ENCODE measurements around the gene POPDC2.

DNA sequence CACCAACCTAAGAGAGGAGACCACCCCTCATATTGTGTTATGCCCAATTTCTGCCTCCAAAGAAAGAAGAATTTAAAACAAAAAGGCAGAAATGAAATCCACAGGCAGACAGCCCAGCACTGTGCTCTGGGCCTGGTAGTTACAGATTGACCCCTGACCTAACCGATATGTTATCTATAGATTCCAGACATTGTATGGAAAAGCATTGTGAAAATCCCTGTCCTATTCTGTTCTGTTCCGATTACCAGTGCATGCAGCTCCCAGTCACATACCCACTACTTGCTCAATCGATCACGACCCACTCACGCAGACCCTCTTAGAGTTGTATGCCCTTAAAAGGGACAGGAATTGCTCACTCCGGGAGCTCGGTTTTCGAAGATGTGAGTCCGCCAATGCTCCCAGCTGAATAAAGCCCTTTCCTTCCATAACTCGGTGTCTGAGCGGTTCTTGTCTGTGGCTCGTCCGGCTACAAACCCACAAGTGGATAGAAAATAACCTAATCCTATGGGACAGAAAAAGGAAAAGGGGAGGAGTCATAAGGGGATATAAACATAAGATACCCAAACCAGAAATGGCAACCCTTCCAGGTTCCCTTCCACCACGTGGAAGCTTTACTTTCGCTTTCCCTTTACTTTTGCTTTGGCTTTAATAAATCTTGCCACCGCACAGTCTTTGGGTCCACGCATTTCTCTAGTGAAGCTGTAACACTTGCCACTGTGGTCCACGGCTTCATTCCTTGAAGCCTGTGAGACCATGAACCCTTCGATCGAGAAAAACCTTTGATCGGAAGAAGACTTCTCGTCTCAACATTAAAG lies 40.7 kb upstream of the POPDC2 start:
- no peak for TF ChIP-seq EZH2 (IDR thresholded peaks at IDR 0.05; ENCODE audit: borderline replicate concordance, low read length)
- TF ChIP-seq, protein P1, sequence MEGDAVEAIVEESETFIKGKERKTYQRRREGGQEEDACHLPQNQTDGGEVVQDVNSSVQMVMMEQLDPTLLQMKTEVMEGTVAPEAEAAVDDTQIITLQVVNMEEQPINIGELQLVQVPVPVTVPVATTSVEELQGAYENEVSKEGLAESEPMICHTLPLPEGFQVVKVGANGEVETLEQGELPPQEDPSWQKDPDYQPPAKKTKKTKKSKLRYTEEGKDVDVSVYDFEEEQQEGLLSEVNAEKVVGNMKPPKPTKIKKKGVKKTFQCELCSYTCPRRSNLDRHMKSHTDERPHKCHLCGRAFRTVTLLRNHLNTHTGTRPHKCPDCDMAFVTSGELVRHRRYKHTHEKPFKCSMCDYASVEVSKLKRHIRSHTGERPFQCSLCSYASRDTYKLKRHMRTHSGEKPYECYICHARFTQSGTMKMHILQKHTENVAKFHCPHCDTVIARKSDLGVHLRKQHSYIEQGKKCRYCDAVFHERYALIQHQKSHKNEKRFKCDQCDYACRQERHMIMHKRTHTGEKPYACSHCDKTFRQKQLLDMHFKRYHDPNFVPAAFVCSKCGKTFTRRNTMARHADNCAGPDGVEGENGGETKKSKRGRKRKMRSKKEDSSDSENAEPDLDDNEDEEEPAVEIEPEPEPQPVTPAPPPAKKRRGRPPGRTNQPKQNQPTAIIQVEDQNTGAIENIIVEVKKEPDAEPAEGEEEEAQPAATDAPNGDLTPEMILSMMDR (conservative IDR thresholded peaks at IDR 0.05 in 1 of 2, IDR thresholded peaks at IDR 0.05 in 1 of 2; ENCODE audit: extremely low read depth in 1 of 2, insufficient read depth in 1 of 2, low read depth in 1 of 2, low read length in 2 of 2), result no peak
